GM19455 (cell line): ENCODE data around the gene PCARE.

Source experiments
- ATAC-seq: cut with Tn5 transposase; IDR thresholded peaks from one replicate; pipeline ENCODE4 v1.9.1; 2021; ENCODE audit not compliant: unreplicated experiment

PCARE gene

GRCh38 chr2:29039718-29040480 lies 34.4 kb downstream of the PCARE start:
- no peak for ATAC-seq

- ATAC-seq, result no peak
Measured at GRCh38 chr2:29035016-29035745, 39.1 kb downstream of the PCARE start.

- ATAC-seq, result no peak
Measured at GRCh38 chr2:29033656-29034055, 40.7 kb downstream of the PCARE start.

DNA sequence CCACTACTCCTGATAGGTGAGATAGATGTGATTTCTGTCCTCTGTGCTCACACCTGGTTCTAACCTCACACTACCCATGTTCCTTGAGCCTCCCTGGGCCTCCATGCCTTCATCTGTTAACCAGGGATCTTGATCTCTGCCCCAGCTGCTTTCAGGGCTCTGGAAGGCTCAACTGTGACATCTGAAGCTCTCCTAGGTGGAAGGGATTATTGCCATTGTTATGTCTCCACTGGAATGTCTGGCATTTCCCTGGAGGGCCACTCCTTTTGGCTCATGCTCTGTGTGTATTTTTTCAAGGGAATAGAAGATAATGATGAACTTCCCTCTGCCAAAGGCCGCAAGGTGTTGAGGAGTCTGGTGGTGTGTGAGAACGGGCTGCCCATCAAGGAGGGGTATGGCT lies 41.2 kb downstream of the PCARE start:
- no peak for ATAC-seq

DNA sequence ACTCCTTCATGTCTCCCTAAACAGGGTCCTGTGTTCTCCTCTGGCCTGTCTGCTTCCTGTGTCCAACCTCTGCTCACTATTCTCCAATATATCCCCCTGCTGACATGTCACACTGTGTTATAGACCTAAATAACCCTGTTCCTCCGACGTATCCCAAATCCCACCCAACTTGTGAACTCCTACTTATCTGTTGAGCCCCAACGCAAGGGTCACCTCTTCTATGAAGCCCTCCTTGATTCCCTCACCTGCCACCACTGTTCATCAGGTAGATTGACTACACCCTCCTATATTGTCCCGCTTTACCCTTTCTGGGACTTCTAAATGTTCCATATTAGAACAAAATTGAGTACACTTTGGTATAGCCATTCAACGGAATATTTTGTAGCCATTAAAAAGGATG lies 42.1 kb downstream of the PCARE start:
- ATAC-seq, result no peak

- no peak for ATAC-seq
Measured at GRCh38 chr2:29031046-29031445, 43.3 kb downstream of the PCARE start.

DNA sequence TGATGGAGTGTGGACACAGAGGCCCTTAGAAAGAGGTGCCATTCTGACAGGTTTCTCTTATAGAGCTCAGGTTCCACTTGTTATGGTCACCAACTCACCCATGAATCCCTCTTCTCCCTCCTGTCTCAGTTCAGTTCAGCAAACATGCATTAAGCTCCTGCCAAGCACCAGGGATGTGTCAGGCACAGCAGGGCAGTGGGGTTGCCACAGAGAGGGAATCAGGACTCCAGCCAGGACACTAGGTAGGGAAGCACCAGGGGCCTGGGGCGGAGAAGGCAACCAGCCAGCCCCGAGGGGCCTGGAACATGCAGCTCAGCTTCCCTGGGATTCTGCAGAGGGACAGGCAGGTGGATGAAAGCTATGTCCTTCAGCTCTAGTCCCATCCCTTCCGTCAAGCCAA lies 48.6 kb downstream of the PCARE start:
- no peak for ATAC-seq

DNA sequence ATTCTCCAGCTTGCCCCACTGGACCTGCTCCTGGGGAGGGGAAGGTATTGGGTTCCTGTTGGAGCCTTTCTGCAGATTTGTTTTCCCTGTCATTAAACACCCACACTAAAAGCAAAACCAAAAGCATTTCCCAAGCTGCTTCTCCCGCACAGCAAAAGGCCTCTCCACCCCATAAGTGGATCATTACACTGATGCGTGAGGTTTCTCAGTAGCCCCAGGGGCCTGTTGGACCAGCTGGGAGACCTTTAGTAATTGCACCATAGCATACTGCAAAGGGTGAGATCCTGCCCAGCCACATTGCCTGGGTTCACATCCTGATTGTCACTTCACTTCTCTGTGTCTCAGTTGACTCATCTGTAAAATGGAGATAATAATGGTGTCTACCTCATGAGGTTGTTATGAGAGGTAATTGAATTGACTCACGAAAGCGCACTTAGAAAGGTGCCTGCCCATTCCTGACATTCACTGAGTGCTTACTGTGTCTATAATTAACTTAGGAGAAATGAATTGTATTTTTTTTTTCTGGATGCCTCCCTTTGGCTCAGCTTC lies 49.4 kb downstream of the PCARE start:
- no peak for ATAC-seq

DNA sequence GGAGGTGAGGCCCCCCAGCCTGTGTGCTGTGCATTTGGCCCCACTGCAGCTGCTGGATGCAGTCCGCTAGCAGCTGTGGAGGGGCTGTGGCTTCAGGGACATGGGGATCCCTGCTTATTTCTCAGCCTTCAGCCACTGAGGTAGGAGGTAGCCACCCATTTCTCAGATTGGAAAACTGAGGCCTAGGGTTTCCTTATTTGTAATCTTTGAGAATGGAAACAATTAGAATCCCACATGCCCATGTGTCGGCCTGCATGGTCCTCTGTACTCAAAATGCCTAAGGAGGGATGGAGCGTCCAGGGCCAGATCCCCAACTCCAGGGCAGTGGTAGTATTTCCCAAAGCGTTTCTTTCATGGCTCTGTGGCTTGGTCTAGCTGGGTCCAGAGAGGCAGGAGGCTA lies 51.1 kb downstream of the PCARE start:
- ATAC-seq, result no peak

DNA sequence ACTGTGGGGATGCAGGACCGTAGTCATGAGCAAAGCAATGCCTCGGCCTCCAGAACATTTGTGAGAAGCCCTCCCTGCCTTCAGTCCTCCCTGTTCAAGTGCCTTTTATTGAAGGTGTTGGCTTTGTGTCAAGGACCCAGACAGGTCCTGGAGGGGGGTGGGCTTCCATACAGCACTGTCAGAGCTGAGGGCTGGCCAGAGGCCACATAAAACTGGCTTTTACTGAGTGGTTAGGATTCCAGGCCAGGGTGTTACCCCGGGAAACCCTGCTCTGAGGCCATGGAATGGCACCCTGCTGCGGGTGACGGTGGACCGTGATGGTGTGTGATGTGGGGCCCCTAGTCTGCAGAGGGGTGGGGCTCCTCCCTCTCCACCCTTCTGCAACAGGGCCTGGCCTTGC lies 51.6 kb downstream of the PCARE start:
- ATAC-seq, result no peak

- ATAC-seq, result no peak
Measured at GRCh38 chr2:29021886-29022285, 52.4 kb downstream of the PCARE start.

GRCh38 chr2:29017716-29018435 lies 56.4 kb downstream of the PCARE start:
- ATAC-seq, result no peak

- ATAC-seq, result no peak
Measured at GRCh38 chr2:29016504-29016903, 57.8 kb downstream of the PCARE start.

DNA sequence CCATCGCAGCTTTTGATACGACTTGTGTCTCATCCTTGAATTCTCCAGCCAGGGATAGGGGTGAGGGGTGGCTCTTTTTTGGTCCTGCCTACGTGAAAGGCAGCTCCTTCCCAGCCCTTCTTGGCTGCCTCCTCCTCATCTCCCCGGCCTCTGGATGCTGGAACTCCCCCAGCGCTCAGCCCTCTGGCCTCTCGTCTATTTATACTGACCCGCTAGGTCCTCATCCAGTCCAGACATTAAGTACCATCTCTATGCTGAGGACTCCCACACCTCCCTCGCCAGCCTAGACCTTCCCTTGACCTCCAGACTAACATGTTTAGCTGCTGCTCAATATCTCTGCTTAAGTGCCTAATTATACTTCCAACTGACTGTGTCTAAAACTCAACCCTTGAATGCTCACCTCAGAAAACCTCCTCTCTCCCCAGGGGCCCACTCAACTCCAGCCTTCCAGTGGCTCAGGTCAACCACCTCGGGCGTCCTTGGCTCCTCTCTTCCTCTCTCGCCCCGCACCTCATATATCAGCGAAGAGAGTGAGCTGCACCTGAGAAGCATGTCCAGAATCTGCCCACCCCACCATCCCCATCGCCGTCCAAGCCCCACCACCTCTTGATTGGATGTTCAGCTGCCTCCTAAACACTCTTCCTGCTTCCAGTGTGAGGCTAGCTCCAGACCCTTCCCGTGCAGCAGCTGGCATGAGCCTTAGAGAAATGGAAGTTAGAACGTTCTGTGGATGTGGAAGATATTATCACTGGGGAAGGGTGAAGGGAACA lies 58.4 kb downstream of the PCARE start:
- no peak for ATAC-seq

DNA sequence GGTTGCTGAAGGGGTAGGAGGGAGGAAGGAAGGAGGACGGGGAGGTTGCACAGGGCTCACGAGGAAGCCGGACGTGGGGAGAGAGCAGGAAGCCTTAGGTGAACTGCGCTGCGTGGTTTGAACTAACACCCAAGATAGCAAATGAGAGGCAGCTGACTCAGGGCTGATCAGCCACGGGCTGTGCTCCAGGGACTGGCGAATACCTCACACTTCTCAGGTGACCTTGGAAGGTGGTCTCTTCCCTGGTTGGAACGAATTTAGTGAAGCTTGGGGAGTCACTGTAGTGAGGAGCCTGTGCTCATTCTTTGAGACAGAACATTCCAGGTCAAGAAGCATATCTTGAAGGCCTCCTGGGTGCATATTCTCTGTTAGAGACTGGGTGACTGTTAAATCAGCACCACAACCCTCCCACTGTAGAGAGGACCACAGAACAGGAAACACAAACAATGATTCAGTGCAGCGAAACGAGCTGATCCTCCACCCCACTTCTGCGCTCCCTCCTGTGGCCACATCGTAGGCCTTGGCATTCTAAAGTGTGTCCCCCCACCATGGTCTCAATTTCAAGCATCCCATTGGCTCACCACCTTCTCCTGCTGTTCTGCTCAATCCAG lies 59.4 kb downstream of the PCARE start:
- peak; percentile 64 for ATAC-seq

DNA sequence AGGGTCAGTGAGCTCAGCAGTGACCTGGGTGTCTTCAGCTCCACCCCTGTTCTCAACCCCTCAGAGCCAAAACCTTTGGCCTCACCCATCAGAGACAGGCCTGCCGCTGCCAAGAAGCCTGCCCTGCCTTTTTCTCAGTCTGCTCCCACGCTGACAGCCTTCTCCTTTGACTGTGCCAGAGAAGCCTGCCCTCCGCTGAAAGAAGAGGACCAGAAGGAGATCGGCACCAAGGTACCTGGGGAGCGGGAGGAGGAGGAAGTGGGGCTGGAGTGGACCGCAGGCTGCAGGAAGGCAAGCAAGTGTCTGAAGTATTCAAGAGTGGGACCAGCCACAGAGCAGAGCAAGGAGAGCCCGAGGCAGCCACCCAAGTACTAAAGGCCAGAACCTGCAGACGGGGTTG lies 60.0 kb downstream of the PCARE start:
- ATAC-seq, result no peak

GRCh38 chr2:29013057-29013780 lies 61.1 kb downstream of the PCARE start:
- no peak for ATAC-seq

- ATAC-seq, result no peak
Measured at GRCh38 chr2:29012211-29012681, 62.1 kb downstream of the PCARE start.
